B cell (primary cell): ENCODE data around the gene TLE6. TPM values are rescaled to one million over a fixed set of nuclear protein-coding genes. Genes with fewer than 3 reads are reported as not detected.
A peak's percentile ranks its signal among the peaks of the same experiment; 100 is the strongest.
"Not testable (repeated sequence)": the region's sequence is repeated elsewhere in the genome, so short reads cannot be mapped to it uniquely, and the experiment has no call there.

ENCODE experiments used
- ATAC-seq: fragments of 200-7000 bp; cut with Tn5 transposase; one replicate; pipeline ENCODE4 v1.10.0; 2021; ENCODE audit warnings: low read depth, mild to moderate bottlenecking, moderate number of reproducible peaks, moderate library complexity
- CTCF ChIA-PET: fragments of 350-600 bp; sonication (Branson Sonifier 250); formaldehyde crosslinking; loops from one replicate; lab custom pipeline; 2021; ENCODE audit warnings: antibody characterized with exemption, inconsistent platforms; lab: Charles Lee
- POLR2A ChIA-PET: fragments of 350-600 bp; sonication (Branson Sonifier 250); formaldehyde crosslinking; loops from one replicate; lab custom pipeline; 2021; ENCODE audit warnings: antibody characterized with exemption; lab: Charles Lee
- DNase-seq: peaks from one replicate; pipeline ENCODE4 v3.0.0; 2013
- H2AFZ ChIP-seq: 2 replicates; pipeline ENCODE4 v1.6.1; 2012; ENCODE audit warnings: mild to moderate bottlenecking, low read depth, low read length; ENCODE audit not compliant: insufficient read depth, poor library complexity, severe bottlenecking
- H3K27ac ChIP-seq, 2 donors: 1 replicate in 1 of 2; 2 replicates in 1 of 2; pipeline ENCODE4 v1.5.1; 2012 to 2013; ENCODE audit warnings: low read length in 2 of 2, mild to moderate bottlenecking in 2 of 2, moderate library complexity in 1 of 2
- H3K27me3 ChIP-seq, 4 experiments: fragments of 200-600 bp in 1 of 4; sonication (generic) in 1 of 4; replicated peaks in 1 of 4; 1 replicate in 2 of 4; 2 replicates in 2 of 4; pipeline versions ENCODE4 v1.6.1 to v1.7.0; 2013 to 2016; ENCODE audit warnings: low read length in 3 of 4, mild to moderate bottlenecking in 2 of 4, mixed read lengths in 1 of 4, moderate library complexity in 1 of 4; ENCODE audit not compliant: insufficient read depth in 4 of 4, control insufficient read depth in 3 of 4; ENCODE audit errors: control extremely low read depth in 1 of 4
- H3K36me3 ChIP-seq, 2 experiments: replicated peaks in 1 of 2; 1 replicate in 1 of 2; 2 replicates in 1 of 2; pipeline versions ENCODE4 v1.6.1 to v1.7.1; 2013; ENCODE audit warnings: low read length in 1 of 2; ENCODE audit not compliant: insufficient read depth in 2 of 2, control insufficient read depth in 1 of 2; ENCODE audit errors: control extremely low read depth in 1 of 2, extremely low read depth in 1 of 2
- H3K4me1 ChIP-seq, 2 donors: fragments of 200-600 bp in 1 of 2; sonication (generic) in 1 of 2; 1 replicate in 1 of 2; 2 replicates in 1 of 2; pipeline versions ENCODE4 v1.5.1 to v1.6.1; 2013 to 2017; ENCODE audit warnings: low read length in 2 of 2; ENCODE audit not compliant: control insufficient read depth in 2 of 2, insufficient read depth in 2 of 2
- H3K4me2 ChIP-seq: replicated peaks from 2 replicates; pipeline ENCODE3; 2012; ENCODE audit warnings: mild to moderate bottlenecking, low read depth, low read length; ENCODE audit not compliant: poor library complexity, severe bottlenecking
- H3K4me3 ChIP-seq, 5 experiments: fragments of 200-600 bp in 1 of 5; sonication (generic) in 1 of 5; 1 replicate in 3 of 5; 2 replicates in 2 of 5; pipeline versions ENCODE4 v1.5.1 to v1.7.0; 2011 to 2016; ENCODE audit warnings: low read length in 4 of 5, mild to moderate bottlenecking in 4 of 5, low read depth in 2 of 5, control low read depth in 1 of 5, moderate library complexity in 1 of 5; ENCODE audit not compliant: insufficient read depth in 1 of 5; ENCODE audit errors: control extremely low read depth in 1 of 5, extremely low read depth in 1 of 5
- H3K79me2 ChIP-seq: fragments of 200-600 bp; sonication (generic); one replicate; pipeline ENCODE4 v1.6.0; 2016; ENCODE audit warnings: low read length; ENCODE audit not compliant: control insufficient read depth, insufficient read depth
- H3K9ac ChIP-seq: fragments of 200-600 bp; sonication (generic); 2 replicates; pipeline ENCODE4 v1.6.1; 2017; ENCODE audit warnings: mild to moderate bottlenecking, low read length, moderate library complexity
- H3K9me3 ChIP-seq, 3 donors: one replicate each; pipeline versions ENCODE4 v1.6.1 to v1.7.1; 2013; ENCODE audit warnings: low read length in 2 of 3; ENCODE audit not compliant: control insufficient read depth in 2 of 3, insufficient read depth in 1 of 3; ENCODE audit errors: control extremely low read depth in 1 of 3
- H4K20me1 ChIP-seq: 2 replicates; pipeline ENCODE4 v1.6.0; 2012; ENCODE audit warnings: mild to moderate bottlenecking, low read length; ENCODE audit not compliant: insufficient read depth, control insufficient read depth, poor library complexity, severe bottlenecking
- H3K27ac Mint-ChIP-seq: one replicate; pipeline ENCODE4 v1.8.0; 2021; ENCODE audit warnings: mixed read lengths
- H3K27me3 Mint-ChIP-seq: one replicate; pipeline ENCODE4 v1.8.0; 2021; ENCODE audit warnings: mixed read lengths
- H3K4me1 Mint-ChIP-seq: one replicate; pipeline ENCODE4 v1.8.0; 2021; ENCODE audit warnings: mixed read lengths
- H3K4me3 Mint-ChIP-seq: one replicate; pipeline ENCODE4 v1.8.0; 2021; ENCODE audit warnings: mixed read lengths
- H3K9me3 Mint-ChIP-seq: one replicate; pipeline ENCODE4 v1.8.0; 2022; ENCODE audit warnings: mixed read lengths; ENCODE audit not compliant: insufficient read depth
- CTCF ChIP-seq: fragments of 200-600 bp; IDR thresholded peaks from one replicate; pipeline ENCODE4 v1.8.0; 2022; ENCODE audit warnings: antibody characterized with exemption, mild to moderate bottlenecking
- EZH2 ChIP-seq: IDR thresholded peaks from 2 replicates; pipeline ENCODE4 v1.6.1; 2012; ENCODE audit warnings: borderline replicate concordance, low read depth, mild to moderate bottlenecking, moderate library complexity, low read length; ENCODE audit not compliant: insufficient read depth, poor library complexity, severe bottlenecking
- WGBS: methylation state at CpG from one replicate; pipeline ENCODE4 v1.1.5; 2013; ENCODE audit warnings: missing lambda C conversion rate; ENCODE audit not compliant: insufficient coverage; 5-methylcytosine and 5-hydroxymethylcytosine counted together
- intact Hi-C: fragments of 100-400 bp; cut with micrococcal nuclease; formaldehyde crosslinking; loops from one replicate; pipeline ENCODE4 v1.10.0; 2022
- polyA plus RNA-seq: library from polyadenylated mRNA; depleted of rRNA; stranded (reverse); fragments of >200 nt; gene quantifications from 2 replicates; pipeline ENCODE4 v1.2.3, GENCODE V29; 2012
- total RNA-seq, 2 donors: library from RNA; stranded (reverse); fragments of 120-200 nt in 1 of 2; gene quantifications; 1 replicate in 1 of 2; 2 replicates in 1 of 2; pipeline versions ENCODE4 v1.2.3 to v1.2.4, GENCODE V29; 2013 to 2022

TLE6 gene
- total and polyA plus RNA-seq, 2 donors (not counting 1 experiment from before 2014, with no cell fraction given): 1.5 to 3.0 TPM

- POLR2A ChIA-PET: not testable (repeated sequence)
- peaks cover 4 to 52% (median 30%) of the 10 kb centered on the region in 3 donors for H3K9me3 ChIP-seq
- WGBS: no CpG with 5 or more reads among the region's 4 CpGs
Measured at GRCh38 chr19:2935863-2936262, 41.5 kb upstream of the TLE6 start.

GRCh38 chr19:2942928-2943640, 34.3 kb upstream of the TLE6 start:
- peaks cover 31% of the 10 kb centered on the region for H3K79me2 ChIP-seq
- H3K36me3 ChIP-seq: peaks cover 0 to 8% of the 10 kb centered on the region in 2 experiments
- 95% methylated on average over 9 of the region's 14 CpGs for WGBS
- Mint-ChIP-seq H3K9me3 (no peaks in the 10 kb centered on the region), H3K4me3 (peak overlapping the region; percentile 64), H3K27ac (no peak overlapping the region), H3K4me1 (peaks cover 22% of the 10 kb centered on the region), H3K27me3 (no peaks in the 10 kb centered on the region)
- DNase-seq: no peak
- no peak overlapping the region for H3K4me3 ChIP-seq
- H3K27ac ChIP-seq: no peak overlapping the region
- H4K20me1 ChIP-seq: no peaks in the 10 kb centered on the region
- H2AFZ ChIP-seq: no peak overlapping the region
- no peak for ATAC-seq
- no peaks in the 10 kb centered on the region for H3K27me3 ChIP-seq
- no peaks in the 10 kb centered on the region for H3K9me3 ChIP-seq
- no peak overlapping the region for H3K4me2 ChIP-seq
- intact Hi-C loops: no loop called here
- H3K9ac ChIP-seq: no peak overlapping the region
- POLR2A ChIA-PET: no interaction called here
- TF ChIP-seq CTCF (no peak), EZH2 (no peak)
- H3K4me1 ChIP-seq: peaks cover 6 to 17% of the 10 kb centered on the region in 2 donors
- CTCF ChIA-PET: interaction anchor here (0.6 to 1.2 kb wide), 3 partner anchors 28 to 56 kb away, joined by 3 to 4 read pairs (median 3); no protein-coding TSS in a partner anchor

More at GRCh38 chr19:2935863-2936262, 41.5 kb upstream of the TLE6 start:
- Histone ChIP-seq H3K79me2 (peaks cover 16% of the 10 kb centered on the region), H3K36me3 (peaks cover 0 to 40% of the 10 kb centered on the region in 2 experiments)
- peaks cover 14% of the 10 kb centered on the region for H3K9me3 Mint-ChIP-seq
- H3K4me2 ChIP-seq, DNase-seq, H3K27me3 ChIP-seq, H4K20me1 ChIP-seq, H3K27me3 Mint-ChIP-seq, intact Hi-C loops, H3K9ac ChIP-seq, ATAC-seq, H3K4me1 Mint-ChIP-seq, H3K4me1 ChIP-seq, H2AFZ ChIP-seq, H3K4me3 Mint-ChIP-seq, H3K27ac ChIP-seq, H3K4me3 ChIP-seq, H3K27ac Mint-ChIP-seq: not testable (repeated sequence)
- CTCF ChIA-PET: interaction anchor here (0.6 kb wide), 1 partner anchor 172 kb away, joined by 3 read pairs; no protein-coding TSS in a partner anchor
